ENCODE measurements around the gene PIEZO1.

Gene PIEZO1

DNA sequence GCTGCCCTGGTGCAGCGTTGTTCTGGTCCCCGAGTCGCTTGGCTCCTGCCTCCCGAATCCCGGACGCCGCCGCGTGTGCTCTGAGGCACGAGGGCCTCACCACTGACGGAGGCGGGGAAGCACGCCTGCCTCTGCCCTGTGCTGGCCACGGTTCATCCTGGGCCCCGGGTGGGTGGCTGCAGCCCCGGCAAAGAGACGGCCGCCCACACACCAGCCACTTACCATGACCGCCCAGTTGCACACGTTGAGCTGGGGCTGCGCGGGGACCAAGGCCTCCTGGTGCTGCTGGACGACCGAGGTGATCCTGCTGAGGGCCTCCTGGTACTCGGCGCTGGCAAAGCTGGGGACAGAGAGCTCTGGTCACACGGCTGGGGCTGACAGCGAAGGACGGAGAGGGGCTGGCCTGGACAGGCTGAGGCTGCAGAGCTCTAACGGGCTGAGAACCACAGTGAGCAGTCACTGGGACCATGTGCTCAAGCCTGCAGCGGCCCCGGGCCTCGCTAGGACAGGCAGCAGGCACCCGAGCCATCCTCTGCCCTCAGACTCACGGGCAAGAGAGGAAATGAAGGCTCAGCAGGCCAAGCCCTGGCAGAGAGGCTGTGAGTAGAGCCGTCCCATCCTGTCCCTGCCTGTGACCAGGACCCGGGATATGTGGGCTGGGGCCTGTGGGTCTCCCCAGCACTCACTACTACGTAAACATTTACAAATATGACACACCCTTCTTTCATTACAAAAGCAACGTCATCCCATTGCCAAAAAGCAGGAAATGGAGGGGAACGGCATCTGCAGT lies 33.0 kb upstream of the PIEZO1 start:
- no peak for DNase-seq (ENCODE audit: low read depth in 2 of 2)

DNA sequence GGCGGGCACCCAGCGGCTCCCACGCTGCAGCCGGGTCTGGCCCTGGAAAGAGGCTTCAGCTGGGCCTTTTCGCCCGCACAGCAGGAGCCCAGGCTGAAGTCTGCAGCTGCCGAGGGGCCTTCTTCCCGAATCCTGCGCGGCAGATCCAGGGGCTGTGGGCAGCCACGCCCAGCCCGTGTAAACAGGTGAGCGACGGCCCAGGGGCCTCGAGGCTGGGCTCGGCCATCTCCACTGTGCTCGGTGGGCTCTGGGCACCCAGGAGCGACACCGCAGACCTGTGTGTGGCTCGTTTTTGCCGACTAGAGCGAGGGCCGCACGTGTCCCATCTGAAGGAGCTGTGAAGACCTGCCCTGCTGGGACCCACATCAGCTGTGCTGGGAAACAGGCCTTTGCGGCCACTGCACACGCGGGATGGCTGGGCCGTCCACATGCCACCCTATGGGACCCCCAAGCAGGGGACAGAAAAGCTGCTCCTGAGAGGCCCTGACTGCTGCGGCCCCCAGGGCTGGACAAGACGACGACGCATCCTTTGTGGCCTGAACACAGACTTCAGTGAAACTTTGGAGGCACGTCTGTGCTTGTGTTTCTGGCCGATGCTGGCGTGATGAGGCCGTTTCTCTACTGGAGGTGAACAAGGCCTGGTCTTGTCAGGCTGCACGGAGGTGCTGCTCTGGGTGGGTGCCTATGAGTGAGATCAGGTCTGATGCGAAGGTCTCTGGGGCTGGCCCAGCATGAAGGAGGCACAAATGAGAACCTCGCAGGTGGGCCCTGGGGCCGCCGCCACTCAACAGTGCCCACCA lies 31.9 kb upstream of the PIEZO1 start:
- no peak for DNase-seq (ENCODE audit: low read depth in 2 of 2)

DNA sequence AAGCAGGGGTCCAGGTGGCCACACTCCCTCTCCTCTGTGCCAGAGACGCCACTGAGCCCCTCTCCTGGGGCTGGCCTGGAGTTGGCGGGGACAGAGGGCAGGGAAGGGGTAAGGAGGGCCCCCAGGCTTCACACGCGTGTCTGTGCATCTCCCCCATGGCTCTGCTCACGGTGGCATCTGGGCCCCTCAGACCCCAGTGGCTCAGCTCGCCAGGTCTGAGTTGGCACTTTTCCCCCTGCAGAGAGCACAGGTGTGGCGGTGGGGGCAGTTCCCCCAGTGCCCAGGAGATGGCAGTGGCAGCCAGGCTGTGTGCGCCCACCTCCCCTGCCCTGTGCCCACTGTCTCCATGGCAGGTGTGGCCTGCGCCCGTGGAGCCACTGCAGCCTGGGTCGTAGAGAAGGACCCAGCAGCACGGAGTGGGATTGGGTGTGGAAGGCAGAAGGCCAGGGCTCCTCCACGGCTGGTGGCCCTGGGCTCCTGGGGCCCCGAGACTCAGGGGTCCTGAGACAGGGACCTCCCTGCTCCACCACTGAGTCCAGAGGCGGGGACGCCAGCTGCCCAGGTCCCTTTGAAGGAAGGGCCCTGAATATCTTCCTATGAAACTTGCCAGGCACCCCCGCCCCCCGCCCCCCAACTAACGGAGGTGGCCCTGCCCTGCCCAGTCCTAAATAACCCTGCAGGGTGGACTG lies 31.0 kb upstream of the PIEZO1 start:
- DNase-seq (ENCODE audit: low read depth in 2 of 2), result peak in 1 of 2 donors; percentile 27

DNA sequence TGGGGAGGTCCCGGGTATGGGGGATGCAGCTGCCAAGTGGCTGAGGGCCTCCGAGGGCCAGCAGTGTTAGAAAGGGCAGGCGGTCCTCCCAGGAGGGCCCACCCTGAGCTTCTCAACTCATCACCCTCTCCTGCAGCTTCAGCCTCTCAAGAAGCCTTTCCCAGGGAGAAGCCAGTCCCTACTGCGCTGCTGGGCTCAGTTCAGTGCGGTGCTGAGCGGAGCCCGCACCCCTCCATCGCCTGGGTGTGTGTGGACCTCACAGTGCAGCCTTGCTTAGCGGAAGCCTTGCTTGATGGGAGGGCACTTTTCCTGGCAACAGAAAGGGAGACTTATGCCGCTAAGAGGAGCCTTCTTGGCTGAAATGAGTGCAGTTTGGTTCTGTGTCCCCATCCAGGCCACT lies 30.2 kb upstream of the PIEZO1 start:
- DNase-seq (ENCODE audit: low read depth in 2 of 2), result no peak

DNA sequence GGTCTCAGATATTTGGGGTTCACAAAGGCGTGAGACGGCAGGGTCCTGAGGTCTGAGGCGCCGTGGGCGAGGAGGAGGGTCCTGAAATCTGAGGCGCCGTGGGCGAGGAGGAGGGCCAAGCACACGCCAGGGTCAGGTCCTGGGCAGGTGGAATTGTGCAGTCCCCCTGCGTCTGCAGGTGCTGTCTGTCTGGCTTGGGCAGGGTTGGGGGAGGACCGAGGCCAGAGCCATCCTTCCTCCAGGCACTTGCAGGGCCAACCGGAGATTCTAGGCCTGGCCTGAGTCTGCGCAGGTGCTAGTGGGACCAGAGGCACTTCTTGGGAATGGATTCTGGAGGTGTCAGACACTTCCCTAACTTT lies 29.1 kb upstream of the PIEZO1 start:
- no peak for DNase-seq (ENCODE audit: low read depth in 2 of 2)

DNA sequence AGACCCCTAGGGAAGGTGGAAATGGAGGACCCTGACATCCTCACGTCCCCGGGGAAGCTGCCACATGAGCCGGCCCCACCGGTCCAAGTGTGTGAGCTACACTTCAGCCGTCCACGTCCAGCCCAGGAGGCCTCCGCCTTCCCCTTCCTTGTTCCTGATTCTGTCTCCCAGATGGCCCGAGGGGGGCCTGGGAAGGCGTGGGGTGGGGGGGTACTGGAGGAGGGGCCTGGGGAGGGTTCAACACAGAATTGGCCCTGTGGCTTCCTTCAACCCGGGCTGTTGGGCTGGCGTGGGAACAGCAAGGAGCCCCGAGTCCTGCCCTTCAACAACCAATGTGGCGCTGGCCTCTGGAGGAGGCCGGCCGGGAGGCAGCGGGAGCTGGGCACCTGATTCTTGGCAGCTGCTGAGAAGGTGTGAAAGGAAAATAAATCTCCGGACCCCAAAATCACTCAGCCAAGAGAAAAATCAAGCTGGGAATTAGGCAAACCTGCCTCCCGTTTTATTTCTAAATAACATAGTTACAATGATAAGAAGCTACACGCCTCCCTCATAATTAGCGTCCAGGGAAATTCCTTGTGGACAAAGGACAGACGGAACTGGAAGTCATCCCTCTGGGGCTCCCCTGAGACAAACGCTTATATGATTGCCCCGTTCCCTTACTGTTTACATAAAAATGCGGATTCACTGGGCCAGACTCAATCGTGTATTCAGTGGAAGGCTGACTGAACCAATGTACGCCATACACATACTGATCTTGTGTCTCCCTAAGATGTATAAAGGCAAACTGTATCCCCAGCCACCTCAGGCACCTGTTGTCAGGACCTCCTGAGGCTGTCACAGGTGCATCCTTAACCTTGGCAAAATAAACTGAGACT lies 28.5 kb upstream of the PIEZO1 start:
- no peak for DNase-seq (ENCODE audit: low read depth in 2 of 2)

DNA sequence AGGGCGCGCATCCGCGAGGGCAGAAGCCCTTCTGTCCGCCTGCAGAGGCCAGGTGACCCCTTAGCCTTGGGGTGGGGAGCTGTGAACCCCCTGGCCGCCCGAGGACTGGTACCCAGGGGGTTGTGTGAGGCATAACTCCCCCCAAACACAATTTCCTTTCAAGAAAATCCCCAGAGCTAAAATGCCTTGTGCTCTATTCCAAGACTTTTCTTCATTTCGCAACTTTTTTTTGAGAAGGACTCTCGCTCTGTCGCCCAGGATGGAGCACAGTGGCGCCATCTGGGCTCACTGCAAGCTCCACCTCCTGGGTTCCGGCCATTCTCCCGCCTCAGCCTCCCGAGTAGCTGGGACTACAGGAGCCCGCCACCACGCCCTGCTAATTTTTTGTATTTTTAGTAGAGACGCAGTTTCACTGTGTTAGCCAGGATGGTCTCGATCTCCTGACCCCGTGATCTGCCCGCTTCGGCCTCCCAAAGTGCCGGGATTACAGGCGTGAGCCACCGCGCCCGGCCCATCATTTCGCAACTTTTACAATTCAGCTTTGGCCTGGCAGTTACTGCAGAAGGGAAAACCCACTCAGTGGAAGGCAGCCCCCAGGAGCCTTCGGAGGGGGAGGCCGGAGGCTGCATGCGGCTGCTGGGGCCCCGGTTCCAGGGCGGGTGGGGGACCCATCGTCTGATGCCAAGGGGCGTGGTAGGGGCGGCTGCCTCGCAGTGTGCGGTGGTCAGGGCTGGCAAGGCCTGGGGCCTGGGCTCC lies 27.7 kb upstream of the PIEZO1 start:
- no peak for DNase-seq (ENCODE audit: low read depth in 2 of 2)

DNA sequence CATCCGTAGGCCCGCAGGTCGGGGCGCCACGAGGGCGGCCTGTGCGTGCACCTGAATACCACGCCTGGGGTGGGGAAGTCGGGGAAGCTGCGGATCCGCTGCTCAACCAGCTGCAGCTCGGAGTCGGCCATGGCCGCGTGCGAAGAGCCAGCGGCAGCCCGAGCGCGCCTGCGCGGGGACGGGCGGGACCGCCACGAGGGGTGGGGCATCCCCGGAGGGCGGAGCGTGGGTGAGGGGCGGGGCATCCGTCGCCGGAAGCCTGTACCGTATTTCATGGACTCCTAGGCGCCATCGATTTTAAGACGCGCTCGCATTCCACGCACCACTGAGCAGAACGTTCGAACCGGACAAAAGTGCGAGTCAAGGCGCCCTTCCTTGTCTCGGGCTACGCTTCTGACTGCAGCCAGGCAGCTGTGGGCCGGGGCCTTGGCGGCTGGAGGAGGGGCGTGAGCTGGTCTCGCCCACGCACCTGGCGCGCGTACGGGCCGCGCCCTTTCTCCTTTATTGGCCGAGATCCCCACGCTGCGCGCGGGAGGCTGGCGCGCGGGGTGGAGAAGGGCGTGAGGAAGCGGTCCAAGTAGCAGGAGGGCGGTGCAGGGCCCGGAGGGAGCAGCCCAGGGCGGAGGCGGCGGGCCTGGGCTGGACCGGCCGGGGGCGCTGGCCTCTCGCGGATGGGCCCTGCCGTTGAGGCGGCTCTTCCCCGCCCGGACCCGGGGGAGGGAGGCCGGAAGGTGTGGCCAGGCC lies 26.9 kb upstream of the PIEZO1 start, which contains the start of gene APRT:
APRT (minus strand) TSS at position 160 of the 744 bp plus-strand sequence; CDS start at position 131, 29 bp downstream.
- DNase-seq (ENCODE audit: low read depth in 2 of 2), result peak; percentile 93 to 96

DNA sequence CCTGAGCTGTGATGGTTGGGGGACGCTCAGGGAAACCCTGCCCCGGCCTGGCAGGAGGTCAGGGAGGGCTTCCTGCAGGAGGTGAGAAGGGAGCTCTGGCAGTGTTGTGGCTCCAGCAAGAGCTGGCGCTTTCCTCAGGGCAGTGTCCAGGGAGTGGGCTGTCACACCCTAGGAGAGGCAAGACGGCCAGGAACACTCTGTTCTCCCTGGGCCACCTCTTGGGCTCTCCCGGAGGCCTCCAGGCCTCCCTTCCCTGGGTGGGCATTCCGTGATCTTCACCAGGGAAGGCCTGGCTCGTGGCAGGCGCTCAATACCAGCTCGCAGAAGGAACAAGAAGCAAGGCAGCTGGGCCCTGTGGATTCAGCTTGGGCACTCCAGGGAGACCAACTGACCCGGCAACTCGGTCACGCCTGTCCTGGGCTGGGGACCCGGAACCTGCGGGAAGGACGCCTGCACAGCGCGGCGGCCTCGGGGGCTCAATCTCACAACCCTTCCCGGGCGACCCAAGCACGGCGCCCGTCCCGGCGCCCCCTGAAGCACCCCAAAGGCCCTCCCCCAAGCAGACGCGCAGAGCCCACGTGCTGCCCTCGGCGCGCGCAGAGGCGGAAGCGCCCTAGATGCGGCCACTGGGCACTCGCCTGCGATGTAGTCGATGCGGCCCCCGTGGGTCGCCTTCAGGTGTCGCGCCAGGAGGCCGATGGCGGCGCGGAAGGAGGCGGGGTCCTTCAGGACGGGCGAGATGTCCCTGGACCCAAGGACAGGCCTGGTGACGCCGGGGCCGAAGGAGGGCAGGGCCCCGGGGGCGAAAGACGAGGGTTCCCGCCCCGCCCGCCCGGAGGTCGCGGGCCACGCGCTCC lies 26.1 kb upstream of the PIEZO1 start:
- peak; percentile 41 to 44 for DNase-seq (ENCODE audit: low read depth in 2 of 2)

DNA sequence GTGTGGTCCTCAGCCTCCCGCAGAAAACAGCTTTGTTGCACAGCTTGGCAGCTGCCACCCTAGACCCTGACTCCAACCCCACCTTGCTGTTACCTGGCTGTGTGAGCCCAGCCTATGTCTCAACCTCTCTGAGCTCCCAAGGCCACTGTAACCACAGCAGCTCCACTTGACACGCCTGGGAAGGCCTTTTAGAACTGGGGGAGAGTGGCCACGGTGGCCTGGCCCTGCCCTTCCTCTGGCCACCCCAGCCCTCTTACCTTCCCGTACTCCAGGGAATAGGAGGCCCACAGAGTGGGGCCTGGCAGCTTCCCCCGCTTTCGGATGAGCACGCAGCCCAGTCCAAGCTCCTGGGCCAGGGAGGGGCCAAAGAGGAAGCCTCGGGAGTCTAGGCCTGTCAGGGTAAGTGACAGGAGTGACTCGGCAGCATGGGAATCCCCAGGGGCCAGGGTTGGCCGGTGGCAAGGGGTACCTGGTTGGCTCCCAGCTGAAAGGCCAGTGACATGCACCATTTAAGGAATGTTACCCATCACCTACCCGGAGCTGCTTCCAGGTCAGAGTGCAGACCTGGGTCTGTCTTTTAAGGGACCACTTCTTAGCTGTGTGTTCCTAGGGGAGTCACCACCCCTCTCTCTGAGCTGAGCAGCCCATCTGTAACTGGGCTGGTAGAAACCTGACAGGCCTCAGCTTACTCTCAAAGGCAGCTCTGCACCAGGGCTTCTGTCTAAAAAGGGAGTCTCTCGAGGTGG lies 25.3 kb upstream of the PIEZO1 start:
- DNase-seq (ENCODE audit: low read depth in 2 of 2), result no peak

DNA sequence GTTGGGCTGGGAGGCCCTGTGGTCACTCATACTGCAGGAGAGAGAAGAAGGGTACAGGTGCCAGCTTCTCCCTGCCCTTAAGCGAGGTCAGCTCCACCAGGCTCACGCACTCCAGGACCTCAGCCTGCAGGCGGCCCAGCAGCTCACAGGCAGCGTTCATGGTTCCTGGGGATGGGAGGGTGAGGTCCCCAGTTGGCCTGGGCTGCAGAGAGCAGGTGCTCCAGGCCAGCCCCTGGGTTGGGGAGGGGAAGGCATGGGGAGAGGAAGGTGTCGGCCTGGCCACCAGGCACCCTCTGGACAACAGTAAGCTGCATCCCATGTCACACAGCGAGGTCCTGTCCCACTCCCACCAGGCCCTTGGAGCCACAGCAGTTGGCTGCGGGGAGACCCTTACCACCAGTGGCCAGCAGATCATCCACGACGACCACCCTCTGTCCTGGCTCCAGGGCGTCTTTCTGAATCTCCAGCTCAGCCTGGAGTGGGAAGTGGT lies 24.7 kb upstream of the PIEZO1 start:
- no peak for DNase-seq (ENCODE audit: low read depth in 2 of 2)

DNA sequence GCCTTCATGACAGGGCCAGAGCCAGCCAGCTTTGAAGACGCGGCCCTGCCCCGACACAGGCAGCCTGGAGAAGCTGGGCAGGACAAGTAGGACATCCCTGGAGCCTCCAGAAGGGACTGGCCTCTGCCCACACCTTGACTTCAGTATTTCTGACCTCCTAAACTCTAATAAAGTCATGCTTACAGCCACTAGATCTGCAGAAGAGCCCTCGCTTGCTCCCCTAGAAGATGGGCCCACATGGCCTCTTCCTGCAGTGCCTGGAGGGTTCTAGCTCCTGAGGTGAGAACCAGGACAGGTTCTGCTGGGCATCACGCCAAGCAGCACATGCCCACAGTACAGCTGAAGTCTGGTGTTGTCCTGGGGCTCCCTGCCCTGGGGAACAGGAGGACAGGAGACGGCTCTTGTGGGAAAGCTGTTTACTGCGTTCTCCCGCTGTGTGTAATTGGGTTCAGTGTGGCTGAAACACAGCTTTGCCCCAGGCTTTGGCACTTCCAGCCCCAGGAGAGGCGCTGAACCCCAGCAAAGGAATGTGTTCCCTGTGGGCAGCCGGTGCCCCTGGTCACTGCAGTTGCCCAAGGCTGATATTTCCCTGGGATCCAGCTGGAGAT lies 24.2 kb upstream of the PIEZO1 start:
- no peak for DNase-seq (ENCODE audit: low read depth in 2 of 2)

DNA sequence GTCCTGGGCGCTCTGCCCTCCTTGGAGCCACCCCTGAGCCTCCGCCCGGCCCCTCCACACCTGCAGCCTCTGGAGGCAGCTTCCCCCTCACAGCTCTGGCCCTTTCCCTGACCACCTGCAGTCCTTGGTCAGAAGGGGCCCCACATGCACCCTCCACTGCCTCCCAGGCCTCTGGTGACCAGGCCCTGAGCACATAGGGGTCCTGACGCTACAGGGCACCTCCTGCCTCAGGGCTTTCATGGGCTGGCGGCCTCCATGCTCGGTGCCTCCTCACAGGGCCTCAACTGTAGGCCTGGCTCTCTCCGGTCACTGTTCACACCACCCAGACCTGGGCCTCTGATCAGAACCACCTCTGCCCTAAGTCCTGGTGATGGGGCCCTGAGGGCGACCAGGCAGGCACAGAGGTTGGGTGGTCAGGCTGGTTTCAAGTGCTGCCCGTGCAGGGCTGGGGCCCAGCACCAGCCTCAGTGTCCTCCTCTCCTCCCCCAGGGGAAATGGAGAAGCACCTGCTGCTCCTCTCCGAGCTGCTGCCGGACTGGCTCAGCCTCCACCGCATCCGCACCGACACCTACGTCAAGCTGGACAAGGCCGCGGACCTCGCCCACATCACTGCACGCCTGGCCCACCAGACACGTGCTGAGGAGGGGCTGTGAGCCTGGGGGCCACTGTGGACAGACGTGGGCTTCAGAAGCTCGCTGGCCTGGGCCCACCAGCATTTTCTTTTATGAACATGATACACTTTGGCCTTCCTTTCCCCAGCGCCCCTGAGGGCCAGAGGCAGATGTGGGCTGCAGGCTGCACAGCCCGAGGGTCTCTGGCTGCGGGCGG lies 22.8 kb upstream of the PIEZO1 start:
- DNase-seq (ENCODE audit: low read depth in 2 of 2), result no peak

DNA sequence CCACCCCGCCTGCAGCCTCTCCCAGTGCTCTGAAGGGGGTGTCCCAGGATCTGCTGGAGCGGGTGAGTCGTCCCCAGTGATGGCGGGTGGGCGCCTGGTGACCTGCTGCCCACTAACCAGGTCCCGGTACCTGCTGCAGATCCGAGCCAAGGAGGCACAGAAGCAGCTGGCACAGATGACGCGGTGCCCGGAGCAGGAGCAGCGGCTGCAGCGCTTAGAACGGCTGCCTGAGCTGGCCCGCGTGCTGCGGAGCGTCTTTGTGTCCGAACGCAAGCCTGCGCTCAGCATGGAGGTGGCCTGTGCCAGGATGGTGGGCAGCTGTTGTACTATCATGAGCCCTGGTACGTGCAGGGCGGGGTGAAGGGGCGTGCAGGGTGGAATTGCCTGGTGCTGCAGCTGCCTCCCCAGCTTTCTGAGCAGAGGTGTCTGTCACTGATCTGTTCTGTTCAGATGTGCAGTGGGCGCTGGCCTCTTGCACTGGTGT lies 22.2 kb upstream of the PIEZO1 start:
- no peak for DNase-seq (ENCODE audit: low read depth in 2 of 2)

DNA sequence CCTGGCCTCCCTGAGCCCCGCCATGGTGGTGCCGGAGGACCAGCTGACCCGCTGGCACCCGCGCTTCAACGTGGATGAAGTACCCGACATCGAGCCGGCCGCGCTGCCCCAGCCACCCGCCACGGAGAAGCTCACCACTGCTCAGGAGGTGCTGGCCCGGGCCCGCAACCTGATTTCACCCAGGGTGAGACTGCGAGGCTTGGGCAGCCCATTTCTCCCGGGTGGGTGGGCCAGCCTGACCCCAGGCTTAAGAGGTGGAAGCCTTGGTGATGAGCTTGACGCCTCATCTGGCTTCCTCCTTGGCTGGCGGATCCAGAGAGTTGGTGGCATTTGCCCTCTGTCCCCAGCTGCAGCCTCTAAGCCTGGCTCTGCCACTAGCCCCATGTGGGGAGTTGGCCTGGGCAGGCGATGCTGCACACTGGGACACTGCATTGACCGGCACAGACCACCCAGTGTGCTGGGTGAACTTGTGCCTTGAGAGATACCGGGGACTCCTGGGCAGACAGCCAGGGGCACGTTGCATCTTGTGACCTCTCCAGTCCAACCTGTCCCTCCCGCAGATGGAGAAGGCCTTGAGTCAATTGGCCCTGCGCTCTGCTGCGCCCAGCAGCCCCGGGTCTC lies 21.6 kb upstream of the PIEZO1 start:
- no peak for DNase-seq (ENCODE audit: low read depth in 2 of 2)

DNA sequence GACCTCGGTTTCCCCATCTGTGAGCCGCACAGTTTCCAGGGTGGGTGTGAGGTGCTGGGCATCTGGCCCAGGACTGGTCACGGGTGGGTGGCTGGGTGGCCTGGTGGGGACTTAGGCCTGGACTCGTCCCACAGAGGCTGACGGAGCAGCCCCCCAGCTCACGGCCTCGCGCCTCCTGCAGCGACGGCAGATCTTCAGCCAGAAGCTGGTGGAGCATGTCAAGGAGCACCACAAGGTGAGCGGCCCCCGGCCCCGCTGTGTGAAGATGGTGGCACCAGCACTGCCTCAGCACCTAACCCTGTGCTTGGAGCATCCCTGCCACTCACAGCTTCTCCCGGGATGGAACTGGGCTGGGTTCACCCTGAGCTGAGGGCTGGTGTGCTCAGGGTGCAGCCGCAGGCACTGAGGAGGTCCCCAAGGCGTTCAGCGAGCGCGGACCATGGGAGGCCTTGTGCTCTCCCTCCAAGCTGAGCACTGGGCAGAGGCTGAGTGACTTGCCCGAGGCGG lies 20.9 kb upstream of the PIEZO1 start:
- DNase-seq (ENCODE audit: low read depth in 2 of 2), result no peak

Measured in activated CD8-positive, alpha-beta memory T cell treated with anti-CD3 and anti-CD28 coated beads for 4 hours (primary cell).